NCI-H146 treated with DMSO at 0.1 percent for 48 hours (cell line): ENCODE results near the gene CTNNA3.

Source experiments
- DNase-seq: peaks from one replicate; lab custom pipeline; 2025; ENCODE audit not compliant: unreplicated experiment; lab: John Stamatoyannopoulos, UW

The CTNNA3 gene

DNA sequence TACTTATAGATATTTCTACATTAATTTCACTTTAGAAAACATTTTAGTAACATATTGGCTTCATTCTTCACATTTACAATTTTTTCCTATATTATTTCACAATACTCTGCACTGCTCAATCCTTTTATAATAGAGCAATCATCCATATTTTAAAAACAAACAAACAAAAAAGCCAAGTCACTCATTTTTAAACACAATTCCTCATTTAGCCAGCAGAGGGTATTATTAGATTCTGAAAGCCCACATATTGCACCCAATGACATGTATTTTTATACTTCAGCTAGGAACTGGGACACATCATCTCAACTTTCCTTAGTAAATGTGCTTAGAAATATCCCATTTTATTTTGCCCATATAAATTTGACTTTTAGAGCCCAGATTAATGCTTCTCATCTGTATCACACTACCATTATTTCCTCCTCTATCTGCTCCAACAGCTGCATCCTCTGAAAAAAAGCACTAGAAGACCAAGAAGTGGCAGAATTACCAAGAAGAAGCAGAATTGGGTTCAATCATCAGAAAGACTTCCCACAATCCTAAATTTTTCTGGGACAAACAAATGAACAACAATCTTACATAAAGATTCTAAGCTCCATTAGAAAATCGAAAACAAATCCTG, 29.5 kb downstream of the CTNNA3 start:
- DNase-seq = no peak

DNA sequence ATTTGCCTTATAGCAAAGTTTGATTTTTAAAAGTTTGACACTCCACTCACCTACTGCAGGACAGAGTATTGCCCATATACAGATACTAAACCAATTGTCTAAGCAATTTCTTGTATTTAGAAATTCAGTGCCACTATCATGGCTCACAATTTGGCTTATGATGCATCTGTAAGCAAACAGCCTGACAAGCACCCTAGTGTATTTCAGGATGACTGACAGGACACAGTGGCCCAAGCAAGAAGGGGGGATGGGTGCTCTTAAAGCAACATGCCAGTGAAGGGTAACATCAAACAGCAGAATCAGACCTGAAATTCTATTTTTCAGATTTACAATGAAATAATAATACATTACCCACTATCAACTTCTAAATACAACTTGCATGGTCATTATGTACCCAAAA, 30.5 kb downstream of the CTNNA3 start:
- no peak for DNase-seq

DNA sequence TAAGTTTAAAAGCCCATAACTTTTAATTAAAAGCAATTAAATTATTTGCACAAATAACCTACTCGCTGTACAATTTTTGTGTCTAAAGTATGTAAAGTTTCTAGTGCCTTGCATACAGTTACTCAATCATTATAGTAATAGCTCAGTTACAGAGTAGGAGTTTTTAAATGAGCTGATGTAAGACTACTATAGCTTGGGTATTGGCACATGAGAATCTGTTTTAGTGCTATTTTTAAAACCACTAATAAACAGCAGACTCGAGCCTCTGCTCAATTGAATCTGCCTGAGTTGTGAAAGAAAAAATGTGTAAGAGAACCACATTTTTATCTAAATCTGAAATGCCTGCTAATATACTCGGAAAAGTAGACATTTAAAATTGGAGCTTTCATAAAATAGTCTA, 31.1 kb downstream of the CTNNA3 start:
- no peak for DNase-seq

DNA sequence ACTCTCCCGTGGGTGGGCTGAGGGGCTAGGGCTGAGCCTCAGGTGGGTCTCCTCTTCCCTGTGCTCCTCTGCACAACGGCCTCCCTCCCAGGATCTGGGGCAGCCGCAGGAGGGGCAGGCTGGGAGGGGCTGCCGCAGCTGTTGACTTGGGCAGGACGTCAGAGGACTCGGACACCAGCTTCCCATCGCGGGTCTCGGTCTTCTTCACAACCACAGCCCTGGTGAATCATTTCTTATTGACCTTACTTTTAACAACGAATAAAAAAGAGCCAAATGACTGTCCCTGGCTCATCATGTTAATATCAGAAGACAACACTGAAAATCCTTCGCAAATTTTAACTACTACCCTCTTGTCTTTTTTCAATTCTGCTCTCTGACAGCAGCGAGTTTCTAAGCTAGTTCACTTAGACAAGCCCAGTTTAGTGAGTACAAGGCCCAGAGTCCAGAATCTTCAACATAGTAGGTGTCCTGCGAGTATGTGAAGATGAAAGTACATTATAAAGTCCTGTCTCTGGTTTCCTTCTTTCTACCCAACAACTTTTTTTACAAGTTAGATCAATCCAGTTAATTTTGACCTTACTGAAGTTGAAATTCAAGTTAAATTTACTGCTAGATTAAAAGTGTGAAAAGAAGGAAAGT, 32.4 kb downstream of the CTNNA3 start:
- no peak for DNase-seq

DNA sequence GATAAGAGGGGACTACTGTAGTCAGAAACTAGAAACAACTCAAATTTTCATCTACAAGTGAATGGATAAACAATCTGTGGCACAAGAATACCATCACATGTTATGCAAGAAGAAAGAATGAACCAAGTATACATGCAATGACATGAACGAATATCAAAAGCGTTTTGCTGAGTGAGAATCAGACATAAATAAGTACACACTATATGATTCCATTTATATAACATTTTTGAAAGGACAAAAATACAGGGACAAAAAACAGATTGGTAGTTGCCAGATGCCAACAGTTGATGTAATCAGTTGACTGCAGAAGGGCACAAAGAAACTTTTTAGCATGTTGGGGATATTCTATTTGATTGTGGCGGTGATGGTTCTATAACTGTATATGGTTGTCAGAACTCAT, 33.6 kb downstream of the CTNNA3 start:
- DNase-seq = no peak

DNA sequence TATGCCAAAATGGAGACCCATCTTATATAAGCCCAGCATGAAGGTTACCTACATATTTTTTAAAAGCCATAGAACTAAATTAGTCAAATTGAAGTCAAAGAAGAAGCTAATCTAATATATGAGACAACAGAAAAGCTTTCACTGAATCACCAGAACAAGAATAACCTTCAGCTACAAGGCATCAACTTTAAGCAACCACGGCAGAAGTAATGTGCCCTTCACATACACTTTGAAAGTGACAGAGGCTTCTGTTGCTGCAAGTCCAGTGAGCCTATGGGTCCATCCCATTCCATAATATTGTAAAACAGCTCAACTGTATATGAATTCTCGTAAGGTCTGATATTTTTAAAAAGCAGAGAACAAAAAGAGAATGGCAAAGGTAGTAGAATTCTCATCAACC, 36.5 kb downstream of the CTNNA3 start:
- no peak for DNase-seq

DNA sequence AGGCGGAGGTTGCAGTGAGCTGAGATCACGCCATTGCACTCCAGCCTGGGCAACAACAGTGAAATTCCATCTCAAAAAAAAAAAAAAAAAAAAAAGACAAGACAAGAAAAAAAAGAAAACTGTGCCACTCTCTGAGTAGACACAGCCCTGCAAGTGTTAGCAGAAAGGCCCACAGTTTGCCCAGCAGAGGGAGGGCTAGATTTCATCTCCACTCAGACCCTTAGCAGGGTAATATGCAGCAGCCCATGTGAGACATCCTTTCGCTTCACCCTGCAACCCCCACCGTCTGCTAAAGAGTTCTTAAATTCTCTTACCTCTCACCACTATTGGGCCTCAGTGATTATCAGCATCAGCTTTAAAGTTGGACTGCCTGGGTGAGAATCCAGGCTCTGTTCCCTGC, 38.2 kb downstream of the CTNNA3 start:
- no peak for DNase-seq

DNA sequence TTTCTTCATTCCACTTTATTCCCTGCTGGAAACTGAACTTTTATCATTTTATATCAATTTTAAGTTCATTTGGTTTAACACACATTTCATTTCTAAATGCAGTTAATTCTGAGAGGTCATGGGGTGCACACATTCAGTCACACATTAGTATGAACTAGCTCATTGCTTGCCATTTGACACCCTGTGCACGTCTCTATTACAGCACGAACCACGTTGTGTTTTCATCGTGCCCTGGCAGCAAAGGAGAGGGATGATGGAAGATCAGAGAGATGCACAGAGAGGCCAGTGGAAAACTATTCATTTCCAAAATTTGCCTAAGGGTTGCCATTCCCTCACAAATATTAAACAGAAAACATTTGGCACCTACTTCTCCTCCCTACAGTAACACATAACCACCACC, 45.4 kb downstream of the CTNNA3 start:
- DNase-seq = no peak

DNA sequence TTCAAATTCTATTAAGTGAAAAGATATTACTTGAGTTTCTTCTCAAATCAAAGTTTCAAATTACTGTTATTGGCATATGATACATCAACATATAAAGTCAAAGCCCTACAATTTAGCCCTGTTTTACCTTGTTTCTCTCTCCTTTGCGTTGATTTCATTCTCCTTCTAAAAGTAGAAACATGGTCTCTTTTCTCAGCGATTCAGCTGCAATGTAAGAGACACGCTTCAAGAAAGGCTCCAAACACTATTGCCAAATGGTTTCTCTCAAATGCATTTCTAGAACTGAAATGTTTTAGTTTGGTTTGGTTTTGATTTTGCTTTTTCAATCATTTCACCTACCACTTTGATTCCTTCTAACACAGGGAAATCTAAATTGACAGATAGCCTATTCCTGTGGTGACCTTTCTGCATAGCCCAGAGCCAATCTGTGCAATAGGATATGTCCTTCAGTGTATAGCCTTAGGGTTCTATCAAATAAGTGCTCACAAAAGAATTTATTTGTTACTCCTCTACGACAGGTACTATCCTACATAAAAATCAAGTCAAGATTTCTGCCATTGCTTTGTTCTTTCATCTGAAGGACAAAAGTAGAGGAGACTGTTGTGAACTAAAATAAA, 47.3 kb downstream of the CTNNA3 start:
- DNase-seq = no peak

DNA sequence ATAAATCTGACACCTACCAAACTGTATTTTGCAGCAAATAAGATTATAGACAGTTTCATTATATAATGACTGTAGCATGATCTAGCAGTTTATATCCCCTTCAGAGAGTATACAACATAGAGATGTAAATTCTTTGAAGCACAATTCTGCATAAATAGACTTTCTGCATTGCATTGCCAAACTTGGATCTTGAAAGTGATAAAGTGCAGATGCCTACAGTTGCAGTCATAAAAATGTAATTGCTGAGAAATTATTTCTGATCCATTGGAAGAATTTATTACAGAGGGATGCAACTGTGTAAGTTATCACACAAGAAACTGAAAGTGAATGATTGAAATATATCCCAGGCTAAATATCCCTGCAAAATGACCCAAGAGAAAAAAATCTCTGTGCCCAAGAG, 65.1 kb downstream of the CTNNA3 start:
- no peak for DNase-seq

DNA sequence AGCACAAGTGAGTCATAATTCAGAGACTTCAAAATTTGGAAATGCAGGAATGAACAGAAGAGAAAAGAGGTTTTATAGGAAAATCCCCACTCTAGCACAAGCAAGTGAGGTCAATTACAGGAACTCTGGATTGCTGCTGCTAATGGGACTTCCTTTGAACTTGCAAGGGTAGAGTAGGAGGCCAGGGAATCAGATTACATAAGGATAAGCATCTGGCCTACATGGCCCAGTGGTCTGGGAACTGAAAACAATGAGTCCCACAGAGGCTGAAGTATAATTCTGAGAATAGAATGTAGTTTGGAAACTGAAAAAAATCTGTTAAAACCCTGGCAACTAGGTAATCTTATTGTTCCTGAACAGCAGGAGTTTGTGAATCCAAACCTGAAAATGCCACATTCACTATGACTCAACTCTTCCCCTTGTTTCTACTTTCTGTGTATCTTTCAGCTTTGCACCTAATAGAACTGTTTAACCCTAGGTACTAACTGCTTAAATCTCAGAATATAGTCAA, 66.5 kb downstream of the CTNNA3 start:
- DNase-seq = no peak

DNA sequence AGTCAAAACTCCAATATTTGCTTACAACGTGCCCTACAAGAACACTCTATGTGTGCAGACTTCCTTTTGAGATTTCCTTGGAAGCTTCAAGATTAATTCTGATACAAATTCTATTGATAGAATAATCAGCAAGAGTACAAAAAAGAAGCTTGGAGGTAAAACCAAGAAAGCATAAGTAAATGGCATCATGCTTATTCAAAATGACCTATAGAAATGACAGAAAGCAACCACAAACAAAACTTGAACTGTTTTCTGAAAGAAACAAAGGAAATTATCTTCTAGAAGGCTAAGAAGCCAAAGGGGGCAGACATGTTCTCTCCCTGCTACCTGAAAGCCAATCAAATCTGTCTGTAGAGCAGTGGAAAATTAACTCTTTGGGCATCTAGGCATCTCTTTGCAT, 73.0 kb downstream of the CTNNA3 start:
- DNase-seq = no peak

DNA sequence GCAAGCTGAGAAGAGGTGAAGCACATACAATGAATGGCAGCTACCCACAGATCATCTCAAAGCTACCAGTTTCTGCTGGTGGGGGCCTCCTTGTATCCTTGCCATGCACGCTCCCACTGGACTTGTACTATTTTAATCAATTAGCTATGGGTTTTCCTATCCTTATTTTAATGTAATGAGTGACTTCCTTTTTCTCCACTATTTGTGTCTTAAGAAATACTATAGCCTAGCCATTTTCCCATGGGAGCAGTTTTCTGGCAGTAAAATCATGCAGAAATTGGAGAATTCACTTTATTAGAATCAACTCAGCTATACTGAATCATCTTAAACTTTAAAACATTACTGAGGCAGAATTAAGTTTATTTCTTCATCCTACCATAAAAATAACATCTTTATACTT, 73.5 kb downstream of the CTNNA3 start:
- DNase-seq = no peak

DNA sequence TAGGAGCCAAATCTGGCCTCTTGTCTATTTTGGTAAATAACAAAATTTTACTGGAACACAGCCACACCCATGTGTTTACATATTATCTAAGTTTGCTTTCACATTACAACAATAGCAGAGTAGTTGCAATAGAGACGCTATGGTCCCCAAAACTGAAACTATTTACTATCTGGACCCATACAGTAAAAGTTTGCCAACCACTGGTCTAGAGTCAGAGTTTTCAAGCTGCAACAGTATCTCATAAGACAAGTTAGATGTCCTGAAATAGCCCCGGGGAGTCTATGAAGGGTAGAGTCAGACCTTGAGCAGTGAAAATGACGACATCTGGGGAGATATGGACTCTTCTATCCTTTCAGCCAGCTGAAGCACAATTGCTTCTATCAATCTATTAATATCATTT, 74.2 kb downstream of the CTNNA3 start:
- DNase-seq = no peak

DNA sequence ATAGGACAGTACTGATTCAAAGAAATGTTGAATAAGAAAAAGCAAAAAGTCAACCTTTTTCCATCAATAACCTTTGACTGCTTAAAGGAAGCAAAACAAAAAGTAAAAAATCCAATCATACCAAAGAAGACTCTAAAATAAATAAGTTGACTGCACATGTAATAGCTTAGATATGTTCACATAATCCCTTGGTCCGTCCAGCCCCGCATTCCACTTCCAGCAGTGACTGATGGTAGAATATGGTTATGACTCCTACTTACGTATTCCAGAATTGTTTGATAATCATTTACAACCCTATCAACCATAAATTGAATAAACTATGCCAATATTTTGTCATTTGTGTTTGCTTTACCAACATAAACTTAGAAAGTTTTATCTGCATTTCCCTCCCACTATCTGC, 77.9 kb downstream of the CTNNA3 start:
- no peak for DNase-seq

DNA sequence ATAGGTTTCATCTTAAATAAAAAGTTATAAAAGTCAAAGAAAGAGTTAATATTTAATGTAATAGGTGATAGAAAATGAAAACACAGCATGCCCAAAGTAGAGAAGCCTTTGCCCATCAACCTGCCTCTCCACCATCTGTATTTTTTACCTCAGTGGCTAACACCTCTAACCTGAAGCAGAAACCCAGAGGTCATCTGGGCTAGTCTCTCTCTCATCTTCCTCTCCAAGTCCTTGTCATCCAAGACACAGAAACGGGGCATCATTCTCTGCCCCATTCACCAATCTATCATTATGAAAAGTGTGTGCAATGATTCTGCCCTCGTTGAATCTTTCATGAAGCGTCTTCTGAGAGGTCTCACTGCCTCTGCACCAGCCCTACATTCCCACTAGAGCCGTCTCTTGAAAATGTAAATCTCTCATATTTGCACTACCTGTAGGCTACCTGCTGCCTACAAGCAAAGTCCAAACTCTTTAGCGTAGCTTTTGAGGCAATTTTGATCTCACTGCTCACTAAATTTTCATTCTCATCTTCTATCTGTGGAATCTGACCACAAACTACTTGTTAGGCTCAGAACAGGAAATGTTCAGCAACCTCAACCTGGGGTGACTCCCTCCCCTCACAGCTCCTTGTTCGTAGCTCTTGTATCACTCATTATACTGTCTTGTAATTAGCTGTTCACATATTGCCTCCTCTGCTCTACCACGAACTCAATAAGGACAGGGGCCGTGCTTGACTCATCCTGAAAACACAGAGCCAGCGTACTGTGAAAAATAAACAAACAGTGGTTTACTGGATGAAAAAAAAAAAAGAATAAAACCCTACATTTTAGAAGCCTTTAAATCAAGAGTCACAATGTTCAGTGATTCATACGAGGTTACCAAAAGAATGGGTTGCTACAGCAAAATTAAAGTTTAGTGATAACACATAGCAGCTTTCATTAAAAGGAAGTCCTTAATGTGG, 83.1 kb downstream of the CTNNA3 start:
- DNase-seq = no peak

DNA sequence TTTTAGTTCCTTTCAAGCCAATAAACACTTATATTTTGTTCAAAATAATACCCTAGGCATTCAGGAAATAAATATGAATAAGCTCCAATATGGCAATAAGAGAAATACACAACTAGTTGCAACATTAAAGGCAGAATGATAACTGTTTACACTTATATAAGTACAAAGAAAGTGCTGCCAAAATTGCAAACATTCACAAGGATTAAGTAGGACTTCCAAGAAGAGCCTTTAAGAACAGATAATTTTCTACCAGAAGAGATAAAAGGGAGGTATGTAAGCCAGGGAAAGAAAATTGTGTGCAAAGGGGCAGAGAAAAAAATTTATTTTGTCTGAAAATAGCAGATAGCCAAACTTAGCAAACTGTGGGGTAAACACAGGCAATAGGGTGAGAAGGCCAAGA, 83.8 kb downstream of the CTNNA3 start:
- no peak for DNase-seq

DNA sequence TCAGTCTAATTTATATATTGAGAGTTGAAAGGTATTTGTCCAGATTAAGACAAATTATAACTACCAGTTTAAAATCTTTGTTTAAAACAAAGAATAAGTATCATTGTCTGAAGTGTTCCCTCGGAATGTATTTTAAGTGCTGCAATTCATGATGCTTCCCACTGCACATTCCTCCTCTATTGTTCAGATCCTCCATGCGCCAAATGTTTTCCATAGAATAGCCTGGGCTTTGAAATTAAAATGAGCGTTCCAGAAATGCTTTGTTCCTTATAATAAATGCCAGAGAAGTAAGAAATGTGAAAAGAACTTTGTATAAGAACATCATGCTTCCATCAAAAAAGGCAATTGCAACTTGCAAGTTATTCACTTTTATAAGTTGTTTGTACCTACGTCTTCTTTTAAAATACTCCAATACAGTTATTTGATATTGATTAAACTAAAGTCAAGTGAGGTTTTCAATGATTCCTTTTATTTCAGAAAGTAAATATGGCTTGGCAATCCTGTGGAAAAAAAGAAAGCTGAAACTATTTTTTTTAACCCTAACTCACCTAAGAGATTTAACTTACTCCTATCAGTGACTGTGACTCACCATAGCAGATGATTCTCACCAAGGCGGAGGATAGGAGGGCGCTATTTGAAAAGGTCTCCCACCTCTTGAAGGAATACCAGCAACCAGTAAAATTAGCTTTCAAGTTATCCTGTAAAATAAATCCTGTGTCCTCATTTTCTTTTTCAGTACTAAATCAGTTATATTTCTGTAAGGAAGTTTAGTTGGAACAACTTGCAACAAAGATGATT, 85.8 kb downstream of the CTNNA3 start:
- no peak for DNase-seq

DNA sequence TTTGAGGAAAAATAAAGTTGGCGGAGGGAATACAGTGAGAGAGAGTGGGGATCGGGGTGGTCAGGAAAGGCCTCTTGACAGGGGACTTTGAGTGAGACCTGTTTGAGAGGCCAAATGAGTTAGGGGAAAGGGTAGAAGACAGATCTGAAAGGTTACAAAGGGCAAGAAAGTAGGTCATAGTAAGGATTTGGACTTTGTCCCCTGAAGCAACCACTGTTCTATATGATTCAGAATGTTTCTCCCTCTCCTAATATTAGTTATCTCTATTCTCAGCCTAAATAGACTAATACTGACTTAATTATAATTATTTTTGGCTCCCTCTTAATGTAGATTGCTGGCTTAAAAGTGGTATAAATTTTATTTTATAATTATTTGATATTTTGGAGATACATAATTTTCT, 88.0 kb downstream of the CTNNA3 start:
- no peak for DNase-seq

DNA sequence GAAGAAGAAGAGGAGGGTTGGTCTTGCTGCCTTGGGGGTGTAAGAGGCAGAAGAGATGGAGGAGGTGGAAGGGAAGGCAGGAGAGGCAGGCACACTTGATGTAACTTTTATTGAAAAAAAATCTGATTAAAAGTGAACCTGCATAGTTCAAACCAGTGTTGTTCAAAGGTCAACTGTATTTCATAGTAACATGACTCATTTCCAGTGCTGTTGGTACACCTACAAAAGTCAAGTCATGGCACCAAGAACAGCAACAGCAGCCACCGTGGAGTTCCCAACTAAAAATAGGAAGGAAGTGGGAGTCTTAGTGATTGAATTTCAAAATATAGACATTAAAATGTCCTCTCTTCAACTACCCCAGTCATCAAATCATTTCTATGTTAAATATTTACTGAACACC, 88.5 kb downstream of the CTNNA3 start:
- no peak for DNase-seq

DNA sequence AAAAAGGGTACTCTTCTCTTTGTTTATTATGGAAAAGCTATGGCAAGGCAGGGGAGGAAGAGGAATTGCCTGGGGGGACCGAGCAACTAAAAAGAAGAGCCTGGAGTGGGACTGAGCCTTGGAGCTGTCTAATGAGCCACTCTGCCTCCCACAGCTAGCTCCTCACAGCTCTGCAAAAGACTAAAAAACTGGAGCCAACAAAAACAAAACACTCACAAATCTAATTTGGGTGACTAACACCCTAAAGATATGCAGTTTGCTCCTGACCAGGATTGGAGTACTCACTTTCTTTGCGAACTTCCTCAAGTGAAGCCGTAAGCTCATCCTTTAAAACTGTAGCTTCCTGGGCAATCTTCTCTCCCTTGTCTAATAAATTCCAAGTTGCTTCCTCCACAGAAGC, 89.4 kb downstream of the CTNNA3 start:
- DNase-seq = no peak
